Astrocyte of the cerebellum (primary cell): ENCODE results near the gene TSSK2.

ENCODE experiments used
- DNase-seq: peaks from one replicate; pipeline ENCODE4 v3.0.0-alpha.2; 2011; ENCODE audit warnings: low read depth
- H3K4me3 ChIP-seq: 2 replicates; pipeline ENCODE4 v1.5.1; 2011; ENCODE audit warnings: mild to moderate bottlenecking, low read depth, low read length, moderate library complexity
- in situ Hi-C: cut with HindIII; loops from 2 replicates; pipeline ENCODE4 v1.10.0; 2017; ENCODE audit warnings: low sequenced_read_pairs
- TF ChIP-seq, protein P1 (sequence below): IDR thresholded peaks from 2 replicates; pipeline ENCODE4 v1.5.1; 2012; ENCODE audit warnings: low read length, low read depth, moderate library complexity, mild to moderate bottlenecking; ENCODE audit errors: missing control alignments

TSSK2 gene

DNA sequence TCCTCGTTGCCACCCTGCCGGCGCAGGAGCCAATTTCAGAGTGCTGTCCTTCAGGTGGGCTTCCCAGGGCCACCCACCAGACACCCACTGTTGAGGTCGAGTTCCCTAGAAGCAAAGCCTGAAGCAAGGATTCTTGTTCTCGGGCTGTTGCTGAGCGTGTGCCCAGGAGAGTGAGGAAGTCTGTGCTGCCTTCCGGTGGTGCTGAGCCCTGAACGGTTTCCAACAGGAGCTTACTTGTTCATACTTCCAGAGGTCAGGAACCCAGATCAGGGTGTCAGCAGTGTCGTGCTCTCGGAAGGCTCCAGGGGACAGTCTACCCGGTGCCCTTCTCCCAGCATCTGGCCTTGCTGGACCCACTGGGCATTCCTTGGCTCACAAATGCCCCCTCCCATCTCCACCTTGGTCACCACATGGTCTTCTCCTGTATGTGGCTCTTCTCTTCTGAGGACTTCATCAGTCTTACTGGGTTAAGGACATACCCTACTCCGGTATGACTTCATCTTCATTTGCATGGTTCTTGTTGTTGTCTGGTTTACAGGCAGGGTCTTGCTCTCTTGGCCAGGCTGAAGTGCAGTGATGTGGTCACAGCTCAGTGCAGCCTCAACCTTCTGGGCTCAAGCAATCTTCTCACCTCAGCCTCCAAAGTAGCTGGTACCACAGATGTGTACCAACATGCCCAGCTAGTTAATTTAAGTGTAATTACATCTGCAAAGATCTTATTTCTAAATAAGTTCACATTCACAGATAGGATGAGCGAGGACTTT lies 36.2 kb downstream of the TSSK2 start:
- no peak for DNase-seq
- no peak overlapping the region for H3K4me3 ChIP-seq
- in situ Hi-C loops = no loop called here
- TF ChIP-seq, protein P1, sequence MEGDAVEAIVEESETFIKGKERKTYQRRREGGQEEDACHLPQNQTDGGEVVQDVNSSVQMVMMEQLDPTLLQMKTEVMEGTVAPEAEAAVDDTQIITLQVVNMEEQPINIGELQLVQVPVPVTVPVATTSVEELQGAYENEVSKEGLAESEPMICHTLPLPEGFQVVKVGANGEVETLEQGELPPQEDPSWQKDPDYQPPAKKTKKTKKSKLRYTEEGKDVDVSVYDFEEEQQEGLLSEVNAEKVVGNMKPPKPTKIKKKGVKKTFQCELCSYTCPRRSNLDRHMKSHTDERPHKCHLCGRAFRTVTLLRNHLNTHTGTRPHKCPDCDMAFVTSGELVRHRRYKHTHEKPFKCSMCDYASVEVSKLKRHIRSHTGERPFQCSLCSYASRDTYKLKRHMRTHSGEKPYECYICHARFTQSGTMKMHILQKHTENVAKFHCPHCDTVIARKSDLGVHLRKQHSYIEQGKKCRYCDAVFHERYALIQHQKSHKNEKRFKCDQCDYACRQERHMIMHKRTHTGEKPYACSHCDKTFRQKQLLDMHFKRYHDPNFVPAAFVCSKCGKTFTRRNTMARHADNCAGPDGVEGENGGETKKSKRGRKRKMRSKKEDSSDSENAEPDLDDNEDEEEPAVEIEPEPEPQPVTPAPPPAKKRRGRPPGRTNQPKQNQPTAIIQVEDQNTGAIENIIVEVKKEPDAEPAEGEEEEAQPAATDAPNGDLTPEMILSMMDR = no peak

DNA sequence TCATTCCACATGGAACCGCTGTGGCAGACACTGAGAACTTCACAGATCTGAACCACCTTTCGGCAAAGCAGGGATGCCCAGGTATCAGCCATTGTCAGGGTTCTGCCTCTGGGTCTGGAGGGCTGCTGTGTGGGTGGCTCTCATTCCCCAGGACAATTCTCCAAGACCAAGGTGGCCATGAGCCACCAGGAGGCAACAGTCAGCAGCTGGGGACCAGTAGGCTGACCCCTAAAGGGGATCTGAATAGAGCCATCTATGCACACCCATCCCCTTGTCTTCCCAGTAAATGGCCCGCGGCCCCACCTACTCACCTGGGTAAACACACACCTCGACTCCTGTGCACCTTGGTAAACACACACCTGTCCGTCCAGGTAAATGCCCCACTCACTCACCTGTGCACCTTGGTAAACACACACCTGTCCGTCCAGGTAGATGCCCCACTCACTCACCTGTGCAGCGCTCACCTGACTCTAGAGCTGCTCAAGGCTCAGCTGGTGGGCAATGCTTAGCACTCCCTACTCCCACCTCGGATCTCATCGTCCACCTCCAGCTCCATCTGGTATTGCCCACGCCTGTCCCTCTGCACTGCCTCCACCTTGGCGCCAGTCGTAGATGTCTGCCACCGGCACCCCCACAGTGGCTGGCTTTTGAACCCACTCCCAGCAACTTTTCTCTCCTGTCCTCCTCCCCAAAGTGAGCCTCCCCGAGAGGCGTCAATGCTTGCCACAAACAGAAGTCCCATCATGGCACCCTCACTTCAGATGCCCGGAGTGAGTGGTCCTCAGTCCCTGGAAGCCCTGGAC lies 37.2 kb downstream of the TSSK2 start:
- TF ChIP-seq, protein P1 = peak; percentile 14
- no peak overlapping the region for H3K4me3 ChIP-seq
- DNase-seq = no peak
- in situ Hi-C loops = no loop called here

DNA sequence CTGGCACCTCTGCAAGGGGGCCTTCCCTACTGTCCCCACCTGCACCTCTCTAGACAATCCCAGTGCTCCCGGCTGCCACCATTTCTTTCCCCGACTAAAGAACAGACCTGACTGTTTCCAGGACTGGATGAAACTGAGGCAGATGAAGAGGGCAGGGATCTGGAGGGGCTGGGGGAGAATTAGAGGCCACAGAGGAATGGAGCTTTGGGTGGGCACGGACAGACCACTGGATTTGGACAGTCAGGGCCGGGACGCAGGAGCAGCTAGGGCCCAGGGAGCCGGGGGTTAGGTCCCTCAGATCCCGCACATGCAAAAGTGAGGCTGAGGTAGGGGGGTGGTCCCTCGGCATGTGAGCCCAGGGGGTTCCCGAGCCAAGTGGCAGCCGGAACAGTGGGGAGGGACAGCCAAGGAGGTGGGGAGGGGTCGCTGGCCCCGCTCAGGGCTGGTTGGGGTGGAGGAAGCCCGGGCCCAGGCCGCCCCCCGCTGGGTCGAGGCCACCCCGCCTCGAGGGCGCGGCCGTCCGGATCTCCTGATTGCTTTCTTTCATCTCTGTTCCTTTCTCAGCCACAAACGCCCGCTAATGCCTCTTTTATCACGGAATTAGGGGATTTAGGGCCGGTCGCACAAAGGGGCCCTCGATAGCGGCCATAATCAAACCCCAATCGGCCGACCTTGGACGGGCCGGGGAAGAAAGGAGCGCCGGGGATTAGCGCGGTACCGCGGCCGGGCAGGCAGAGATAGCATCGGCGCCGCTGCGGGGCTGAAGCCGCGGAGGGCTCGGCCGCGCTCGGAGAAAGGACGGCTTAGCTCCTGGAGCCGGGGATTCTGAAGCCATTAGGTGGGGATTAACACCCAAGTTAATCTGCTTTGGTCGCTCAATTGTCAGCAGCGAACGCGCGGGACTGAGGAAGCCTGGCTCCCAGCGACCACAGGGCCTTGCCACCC lies 38.2 kb downstream of the TSSK2 start:
- peak overlapping the region; percentile 27 for H3K4me3 ChIP-seq
- TF ChIP-seq, protein P1 = no peak
- in situ Hi-C loops = no loop called here
- no peak for DNase-seq

DNA sequence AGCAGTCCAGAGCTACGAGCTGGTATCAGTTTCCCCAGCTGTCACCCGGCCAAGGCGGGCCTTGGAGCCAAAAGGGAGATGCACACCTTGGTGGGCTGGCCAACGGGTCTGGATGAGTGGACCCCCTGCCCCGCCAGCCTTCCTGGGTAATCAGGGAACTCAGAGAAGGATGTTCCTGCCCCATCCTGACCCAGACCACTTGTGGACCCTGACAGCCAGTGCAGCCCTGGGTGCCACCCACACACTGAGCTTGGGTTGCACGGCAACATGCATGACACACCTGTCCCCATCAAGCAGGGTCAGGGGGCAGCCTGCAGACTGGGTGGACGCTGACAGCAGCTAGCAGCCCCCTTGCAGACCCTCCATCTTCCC lies 38.8 kb downstream of the TSSK2 start:
- no peak overlapping the region for H3K4me3 ChIP-seq
- TF ChIP-seq, protein P1 = no peak
- in situ Hi-C loops = no loop called here
- DNase-seq = no peak

DNA sequence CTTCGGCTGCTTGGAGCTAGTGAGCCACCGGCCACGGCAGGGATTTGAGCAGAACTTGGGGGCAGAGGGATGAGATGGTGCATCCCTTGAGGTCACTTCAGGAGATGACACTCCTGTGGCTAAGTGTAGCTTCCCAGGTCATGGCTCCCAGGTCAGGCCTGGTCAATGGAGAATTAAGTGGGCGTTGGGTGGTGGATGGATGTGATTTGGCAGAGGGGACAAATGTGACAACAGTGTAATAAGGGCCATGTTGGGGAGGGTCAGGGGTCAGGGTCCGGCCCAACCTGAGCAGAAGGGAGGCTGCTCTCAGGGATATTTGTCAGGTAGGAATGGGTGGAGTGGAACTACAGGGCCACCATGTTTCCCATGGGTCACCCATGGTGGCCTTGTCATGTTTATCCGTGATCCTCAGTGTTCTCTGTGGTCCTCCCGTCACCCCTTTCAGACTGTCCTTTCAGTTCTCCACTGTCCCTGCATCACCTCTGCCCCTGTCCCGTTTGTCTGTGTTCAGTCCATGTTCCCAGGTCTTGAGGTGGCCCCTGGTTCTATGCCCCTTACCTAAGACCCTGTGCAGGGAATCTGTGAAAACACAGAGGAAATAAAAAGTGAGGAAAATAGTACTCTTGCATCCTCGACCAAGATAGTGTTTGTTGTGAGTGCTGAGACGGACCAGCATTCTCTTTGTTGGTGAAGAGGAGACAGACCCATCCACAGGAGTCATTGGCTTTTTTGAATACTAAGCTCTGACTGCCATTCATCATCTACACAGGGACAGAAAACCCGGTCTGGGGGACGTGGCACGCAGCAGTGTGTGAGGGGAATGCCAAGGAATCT lies 41.3 kb downstream of the TSSK2 start:
- no peak for DNase-seq
- in situ Hi-C loops = no loop called here

More for the DNA sequence above, 41.3 kb downstream of the TSSK2 start:
- TF ChIP-seq, protein P1 = no peak
- peak overlapping the region; percentile 98 for H3K4me3 ChIP-seq
